ENCODE results near the gene MEIS1. TPM values are rescaled to one million over a fixed set of nuclear protein-coding genes. Genes with fewer than 3 reads are reported as not detected.
A peak's percentile ranks its signal among the peaks of the same experiment; 100 is the strongest.

Gene MEIS1
- total RNA-seq, 1 experiment from 2014 or later = 89.4 TPM

DNA sequence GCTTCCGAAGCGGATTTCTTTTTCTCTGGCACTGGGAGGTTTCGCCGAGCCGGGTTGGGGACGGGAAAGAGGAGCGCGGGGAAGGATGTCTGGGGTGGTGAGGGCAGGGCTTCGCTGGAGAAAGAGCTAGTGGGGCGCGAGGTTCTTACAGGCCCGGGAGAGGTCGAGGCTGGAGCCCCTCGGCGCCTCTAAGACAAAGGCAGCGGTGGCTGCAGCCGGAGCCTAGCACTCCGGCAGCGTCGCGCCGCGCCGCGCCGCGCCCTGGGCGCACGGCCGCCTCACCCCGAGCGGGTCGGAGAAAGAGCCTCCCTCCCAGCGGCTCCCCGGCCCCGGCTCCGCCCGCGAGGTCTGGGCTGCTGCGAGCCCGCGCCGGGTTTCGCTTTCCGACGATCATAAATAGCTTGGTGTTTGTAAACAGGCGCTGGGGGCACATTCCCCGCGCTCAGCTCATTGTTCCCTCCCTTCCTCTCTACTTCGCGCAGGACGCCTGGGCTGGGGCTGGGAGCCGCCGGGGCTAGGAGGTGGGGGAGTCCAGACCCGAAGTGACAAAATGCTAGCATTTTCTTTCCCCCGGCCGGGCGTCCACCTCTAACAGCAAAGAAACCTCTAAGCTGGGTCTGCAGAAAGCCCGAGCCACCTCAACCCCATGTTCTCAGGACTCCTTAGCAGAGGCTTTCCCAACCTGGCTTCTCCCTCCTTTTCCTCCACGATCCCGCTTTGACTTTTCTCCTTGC, 813 bp upstream of the MEIS1 start:
- H3K27ac ChIP-seq (ENCODE audit: low read depth, low read length, poor library complexity, severe bottlenecking) = peak overlapping the region; percentile 95
- TF ChIP-seq EZH2 (IDR thresholded peaks at IDR 0.05; ENCODE audit: borderline replicate concordance, low read depth, low read length, poor library complexity, severe bottlenecking) = no peak
- TF ChIP-seq, protein P1, sequence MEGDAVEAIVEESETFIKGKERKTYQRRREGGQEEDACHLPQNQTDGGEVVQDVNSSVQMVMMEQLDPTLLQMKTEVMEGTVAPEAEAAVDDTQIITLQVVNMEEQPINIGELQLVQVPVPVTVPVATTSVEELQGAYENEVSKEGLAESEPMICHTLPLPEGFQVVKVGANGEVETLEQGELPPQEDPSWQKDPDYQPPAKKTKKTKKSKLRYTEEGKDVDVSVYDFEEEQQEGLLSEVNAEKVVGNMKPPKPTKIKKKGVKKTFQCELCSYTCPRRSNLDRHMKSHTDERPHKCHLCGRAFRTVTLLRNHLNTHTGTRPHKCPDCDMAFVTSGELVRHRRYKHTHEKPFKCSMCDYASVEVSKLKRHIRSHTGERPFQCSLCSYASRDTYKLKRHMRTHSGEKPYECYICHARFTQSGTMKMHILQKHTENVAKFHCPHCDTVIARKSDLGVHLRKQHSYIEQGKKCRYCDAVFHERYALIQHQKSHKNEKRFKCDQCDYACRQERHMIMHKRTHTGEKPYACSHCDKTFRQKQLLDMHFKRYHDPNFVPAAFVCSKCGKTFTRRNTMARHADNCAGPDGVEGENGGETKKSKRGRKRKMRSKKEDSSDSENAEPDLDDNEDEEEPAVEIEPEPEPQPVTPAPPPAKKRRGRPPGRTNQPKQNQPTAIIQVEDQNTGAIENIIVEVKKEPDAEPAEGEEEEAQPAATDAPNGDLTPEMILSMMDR (conservative IDR thresholded peaks at IDR 0.05; ENCODE audit: low read depth, low read length) = no peak
- peaks cover 16% of the 10 kb centered on the region for H3K36me3 ChIP-seq (ENCODE audit: insufficient read depth, low read length, poor library complexity, severe bottlenecking)
- intact Hi-C loops (cut with micrococcal nuclease; ENCODE audit: unreplicated experiment) = loop anchor here (2.0 to 10.0 kb wide), 8 partner anchors 141 to 1413 kb away; no protein-coding TSS in a partner anchor
- CTCF ChIA-PET = interaction anchor here (0.5 to 1.5 kb wide), 4 partner anchors 28 to 141 kb away, joined by 3 to 6 read pairs (median 4); no protein-coding TSS in a partner anchor
- no peaks in the 10 kb centered on the region for H3K27me3 ChIP-seq (replicated peaks; ENCODE audit: insufficient read depth, low read depth, low read length, poor library complexity)
- peak; percentile 83 for DNase-seq (ENCODE audit: low spot score)
- no TSS peak for BruUV-seq (replicated peaks)
- no peaks in the 10 kb centered on the region for H3K9me3 ChIP-seq (ENCODE audit: low read depth, low read length, poor library complexity, severe bottlenecking)
- POLR2A ChIA-PET (ENCODE audit: low non-redundant PET) = interaction anchor here (0.6 to 1.1 kb wide), 3 partner anchors 12 to 399 kb away, joined by 3 read pairs; no protein-coding TSS in a partner anchor
- H3K4me3 ChIP-seq (ENCODE audit: low read depth, low read length, poor library complexity, severe bottlenecking) = peak overlapping the region; percentile 59
- peaks cover 27% of the 10 kb centered on the region for H3K4me1 ChIP-seq (ENCODE audit: insufficient read depth, low read length, poor library complexity, severe bottlenecking)

DNA sequence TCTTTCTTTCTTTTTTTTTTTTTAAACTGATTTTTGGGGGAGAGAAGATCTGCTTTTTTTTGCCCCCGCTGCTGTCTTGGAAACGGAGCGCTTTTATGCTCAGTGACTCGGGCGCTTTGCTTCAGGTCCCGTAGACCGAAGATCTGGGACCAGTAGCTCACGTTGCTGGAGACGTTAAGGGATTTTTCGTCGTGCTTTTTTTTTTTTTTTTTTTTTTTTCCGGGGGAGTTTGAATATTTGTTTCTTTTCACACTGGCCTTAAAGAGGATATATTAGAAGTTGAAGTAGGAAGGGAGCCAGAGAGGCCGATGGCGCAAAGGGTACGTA, 587 bp downstream of the MEIS1 start:
- Histone ChIP-seq H3K4me3 (ENCODE audit: low read depth, low read length, poor library complexity, severe bottlenecking) (peak overlapping the region; percentile 59), H3K27ac (ENCODE audit: low read depth, low read length, poor library complexity, severe bottlenecking) (peak overlapping the region; percentile 95), H3K27me3 (replicated peaks; ENCODE audit: insufficient read depth, low read depth, low read length, poor library complexity) (no peaks in the 10 kb centered on the region), H3K9me3 (ENCODE audit: low read depth, low read length, poor library complexity, severe bottlenecking) (no peaks in the 10 kb centered on the region), H3K4me1 (ENCODE audit: insufficient read depth, low read length, poor library complexity, severe bottlenecking) (peaks cover 13% of the 10 kb centered on the region), H3K36me3 (ENCODE audit: insufficient read depth, low read length, poor library complexity, severe bottlenecking) (peaks cover 29% of the 10 kb centered on the region)
- no peak for DNase-seq (ENCODE audit: low spot score)
- TF ChIP-seq EZH2 (IDR thresholded peaks at IDR 0.05; ENCODE audit: borderline replicate concordance, low read depth, low read length, poor library complexity, severe bottlenecking) = no peak
- TF ChIP-seq, protein P1 (conservative IDR thresholded peaks at IDR 0.05; ENCODE audit: low read depth, low read length) = no peak
- no TSS peak for BruUV-seq (replicated peaks)
- ChIA-PET CTCF (interaction anchor here (0.6 kb wide), 1 partner anchor 17 kb away, joined by 11 read pairs; no protein-coding TSS in a partner anchor), POLR2A (ENCODE audit: low non-redundant PET) (interaction anchor here (0.6 to 0.7 kb wide), 4 partner anchors 8 to 770 kb away, joined by 8 to 12 read pairs (median 10); no protein-coding TSS in a partner anchor)
- intact Hi-C loops (cut with micrococcal nuclease; ENCODE audit: unreplicated experiment) = loop anchor here (2.0 to 10.0 kb wide), 3 partner anchors 139 to 1219 kb away; no protein-coding TSS in a partner anchor

DNA sequence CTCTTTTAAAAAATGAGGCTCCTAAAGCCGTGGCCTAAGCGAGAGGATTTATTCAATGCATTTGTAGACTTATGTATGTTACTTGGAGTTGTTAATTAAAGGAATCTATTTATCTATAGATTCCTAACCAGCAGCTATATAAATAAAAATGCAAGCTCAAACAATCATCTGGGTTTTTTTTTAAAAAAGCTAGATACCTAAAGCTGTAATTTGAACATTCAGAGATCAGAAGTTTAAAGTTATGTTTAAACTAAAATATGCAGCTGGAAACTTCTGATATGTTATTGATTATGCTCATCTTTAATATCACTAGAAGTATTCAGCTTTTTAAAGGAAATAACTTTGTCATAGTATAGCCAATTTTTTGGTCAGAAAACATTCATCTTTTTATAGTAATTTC, 1.0 kb downstream of the MEIS1 start:
- TF ChIP-seq, protein P1 (conservative IDR thresholded peaks at IDR 0.05; ENCODE audit: low read depth, low read length) = no peak
- TF ChIP-seq EZH2 (IDR thresholded peaks at IDR 0.05; ENCODE audit: borderline replicate concordance, low read depth, low read length, poor library complexity, severe bottlenecking) = no peak
- POLR2A ChIA-PET (ENCODE audit: low non-redundant PET) = interaction anchor here (0.6 to 0.7 kb wide), 2 partner anchors 9 to 832 kb away, joined by 4 to 10 read pairs; no protein-coding TSS in a partner anchor
- BruUV-seq (replicated peaks) = no TSS peak
- no peak for DNase-seq (ENCODE audit: low spot score)
- peaks cover 13% of the 10 kb centered on the region for H3K4me1 ChIP-seq (ENCODE audit: insufficient read depth, low read length, poor library complexity, severe bottlenecking)
- peaks cover 33% of the 10 kb centered on the region for H3K36me3 ChIP-seq (ENCODE audit: insufficient read depth, low read length, poor library complexity, severe bottlenecking)
- peak overlapping the region; percentile 95 for H3K27ac ChIP-seq (ENCODE audit: low read depth, low read length, poor library complexity, severe bottlenecking)
- intact Hi-C loops (cut with micrococcal nuclease; ENCODE audit: unreplicated experiment) = loop anchor here (2.0 to 10.0 kb wide), 3 partner anchors 139 to 1219 kb away; no protein-coding TSS in a partner anchor
- H3K4me3 ChIP-seq (ENCODE audit: low read depth, low read length, poor library complexity, severe bottlenecking) = peak overlapping the region; percentile 59
- H3K9me3 ChIP-seq (ENCODE audit: low read depth, low read length, poor library complexity, severe bottlenecking) = no peaks in the 10 kb centered on the region
- H3K27me3 ChIP-seq (replicated peaks; ENCODE audit: insufficient read depth, low read depth, low read length, poor library complexity) = no peaks in the 10 kb centered on the region
- CTCF ChIA-PET = interaction anchor here (0.6 kb wide), 1 partner anchor 140 kb away, joined by 3 read pairs; no protein-coding TSS in a partner anchor
